Fibroblast of lung (primary cell): ENCODE measurements around the gene DOCK3.

Experiments used
- EZH2 ChIP-seq: IDR thresholded peaks from 2 replicates; pipeline ENCODE4 v1.5.1; 2012; ENCODE audit warnings: low read length, control low read depth, mild to moderate bottlenecking; ENCODE audit errors: missing control alignments
- TF ChIP-seq, protein P1 (sequence below), 2 donors: IDR thresholded peaks in 1 of 2; conservative IDR thresholded peaks in 1 of 2; 1 replicate in 1 of 2; 2 replicates in 1 of 2; pipeline ENCODE4 v1.5.1; 2011 to 2012; ENCODE audit warnings: low read length in 2 of 2, control low read depth in 1 of 2, inconsistent platforms in 1 of 2, low read depth in 1 of 2, mild to moderate bottlenecking in 1 of 2

DNA sequence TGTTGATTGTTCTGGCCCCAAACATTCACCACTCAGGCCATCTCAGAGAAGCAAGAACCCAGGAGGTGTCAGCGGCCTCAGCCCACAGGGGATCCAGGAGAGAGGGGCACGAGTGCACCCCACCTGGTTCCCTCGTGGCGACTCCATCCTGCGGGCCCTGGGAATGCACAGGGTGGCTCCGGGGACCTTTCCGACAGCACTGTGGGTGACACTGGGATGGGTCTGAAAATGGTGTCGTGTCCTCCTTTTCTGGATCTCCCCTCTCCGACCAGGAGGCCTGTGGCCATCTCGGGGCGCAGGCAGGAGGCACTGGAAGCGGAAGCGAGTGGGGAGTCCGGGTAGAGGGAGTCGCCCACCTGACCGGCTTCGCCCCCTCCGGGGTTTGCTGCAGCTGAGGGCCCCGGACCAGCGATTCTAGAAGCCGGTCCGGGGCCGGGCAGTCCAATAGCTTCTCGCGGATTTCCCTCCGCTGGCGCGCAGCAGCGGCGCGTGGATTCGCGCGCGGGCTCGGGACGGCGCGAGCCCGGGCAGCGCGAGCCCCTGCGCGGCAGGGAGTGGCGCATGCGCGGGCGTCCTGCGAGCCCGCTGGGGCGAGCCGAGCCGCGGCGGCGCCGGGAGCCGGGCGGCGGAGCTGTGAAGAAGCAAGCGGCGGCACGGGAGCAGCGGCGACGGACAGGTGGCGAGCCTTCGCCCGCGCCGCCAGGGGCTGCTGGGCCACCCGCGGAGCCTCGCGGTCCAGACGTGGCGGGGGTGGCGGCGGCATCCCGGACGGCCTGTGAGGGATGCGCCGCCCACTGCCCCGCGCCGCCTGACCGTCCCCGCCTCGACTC, at the start of gene DOCK3:
- TF ChIP-seq, protein P1, sequence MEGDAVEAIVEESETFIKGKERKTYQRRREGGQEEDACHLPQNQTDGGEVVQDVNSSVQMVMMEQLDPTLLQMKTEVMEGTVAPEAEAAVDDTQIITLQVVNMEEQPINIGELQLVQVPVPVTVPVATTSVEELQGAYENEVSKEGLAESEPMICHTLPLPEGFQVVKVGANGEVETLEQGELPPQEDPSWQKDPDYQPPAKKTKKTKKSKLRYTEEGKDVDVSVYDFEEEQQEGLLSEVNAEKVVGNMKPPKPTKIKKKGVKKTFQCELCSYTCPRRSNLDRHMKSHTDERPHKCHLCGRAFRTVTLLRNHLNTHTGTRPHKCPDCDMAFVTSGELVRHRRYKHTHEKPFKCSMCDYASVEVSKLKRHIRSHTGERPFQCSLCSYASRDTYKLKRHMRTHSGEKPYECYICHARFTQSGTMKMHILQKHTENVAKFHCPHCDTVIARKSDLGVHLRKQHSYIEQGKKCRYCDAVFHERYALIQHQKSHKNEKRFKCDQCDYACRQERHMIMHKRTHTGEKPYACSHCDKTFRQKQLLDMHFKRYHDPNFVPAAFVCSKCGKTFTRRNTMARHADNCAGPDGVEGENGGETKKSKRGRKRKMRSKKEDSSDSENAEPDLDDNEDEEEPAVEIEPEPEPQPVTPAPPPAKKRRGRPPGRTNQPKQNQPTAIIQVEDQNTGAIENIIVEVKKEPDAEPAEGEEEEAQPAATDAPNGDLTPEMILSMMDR (conservative IDR thresholded peaks at IDR 0.05 in 1 of 2, IDR thresholded peaks at IDR 0.05 in 1 of 2; ENCODE audit: low read depth in 1 of 2, low read length in 2 of 2): no peak
- TF ChIP-seq EZH2: no peak
